ENCODE results near the gene DDX28. TPM values are rescaled to one million over a fixed set of nuclear protein-coding genes. Genes with fewer than 3 reads are reported as not detected.
"Not testable (repeated sequence)": the region's sequence is repeated elsewhere in the genome, so short reads cannot be mapped to it uniquely, and the experiment has no call there.

Gene DDX28
- total and polyA plus RNA-seq, 8 donors: 4.6 to 9.7 (median 7.3) TPM; not detected in 2

- 75 to 85% (median 81%) methylated on average over 9 of the region's 9 CpGs for WGBS, 5 donors
- Histone ChIP-seq H3K27me3 (peaks cover 0 to 14% (median 7%) of the 10 kb centered on the region in 3 donors), H3K9me3 (no peaks in the 10 kb centered on the region), H3K4me1 (no peaks in the 10 kb centered on the region), H3K4me3 (no peak overlapping the region), H3K36me3 (no peaks in the 10 kb centered on the region), H3K27ac (no peak overlapping the region)
- intact Hi-C loops (cut with DNase I; ENCODE audit: low total_unique reads): no loop called here
- no peak for DNase-seq
- TF ChIP-seq EP300 (IDR thresholded peaks at IDR 0.05) (no peak), CTCF (IDR thresholded peaks at IDR 0.05) (no peak)
Observed at GRCh38 chr16:67977469-67978227, 45.4 kb downstream of the DDX28 start.

- intact Hi-C loops (cut with DNase I; ENCODE audit: low total_unique reads): no loop called here
- no peaks in the 10 kb centered on the region for H3K9me3 ChIP-seq
- 58 to 76% (median 63%) methylated on average over 4 to 5 of the region's 5 CpGs for WGBS, 5 donors
Observed at GRCh38 chr16:67977005-67977404, 46.0 kb downstream of the DDX28 start.

GRCh38 chr16:67976205-67976604 is 46.8 kb downstream of the DDX28 start:
- no peak for DNase-seq
- WGBS, 5 donors: 90 to 100% (median 94%) methylated on average over 2 of the region's 2 CpGs
- intact Hi-C loops (cut with DNase I; ENCODE audit: low total_unique reads): no loop called here
- Histone ChIP-seq H3K36me3 (no peaks in the 10 kb centered on the region), H3K4me3 (no peak overlapping the region), H3K27me3 (peaks cover 0 to 14% (median 7%) of the 10 kb centered on the region in 3 donors), H3K4me1 (no peaks in the 10 kb centered on the region), H3K27ac (no peak overlapping the region), H3K9me3 (no peaks in the 10 kb centered on the region)
- TF ChIP-seq CTCF (IDR thresholded peaks at IDR 0.05) (no peak), POLR2AphosphoS5 (IDR thresholded peaks at IDR 0.05) (no peak), EP300 (IDR thresholded peaks at IDR 0.05) (no peak), POLR2A (IDR thresholded peaks at IDR 0.05) (no peak)

More at GRCh38 chr16:67977005-67977404, 46.0 kb downstream of the DDX28 start:
- no peaks in the 10 kb centered on the region for H3K4me1 ChIP-seq
- peaks cover 0 to 14% (median 7%) of the 10 kb centered on the region in 3 donors for H3K27me3 ChIP-seq
- no peak for TF ChIP-seq POLR2A (IDR thresholded peaks at IDR 0.05)
- TF ChIP-seq CTCF (IDR thresholded peaks at IDR 0.05): no peak
- no peak for TF ChIP-seq POLR2AphosphoS5 (IDR thresholded peaks at IDR 0.05)
- no peak for TF ChIP-seq EP300 (IDR thresholded peaks at IDR 0.05)
- no peak for DNase-seq
- H3K4me3 ChIP-seq: no peak overlapping the region
- H3K27ac ChIP-seq: no peak overlapping the region
- no peaks in the 10 kb centered on the region for H3K36me3 ChIP-seq

GRCh38 chr16:67975321-67976105 is 47.5 kb downstream of the DDX28 start:
- intact Hi-C loops (cut with DNase I; ENCODE audit: low total_unique reads): no loop called here
- no peak overlapping the region for H3K27ac ChIP-seq
- no peaks in the 10 kb centered on the region for H3K36me3 ChIP-seq

GRCh38 chr16:67972285-67972684 is 50.7 kb downstream of the DDX28 start:
- DNase-seq; H3K9me3 ChIP-seq; H3K4me3 ChIP-seq; H3K36me3 ChIP-seq; H3K27me3 ChIP-seq; H3K27ac ChIP-seq; intact Hi-C loops (cut with DNase I; ENCODE audit: low total_unique reads): not testable (repeated sequence)
- peaks cover 3 to 16% (median 11%) of the 10 kb centered on the region in 4 donors for H3K4me1 ChIP-seq
- WGBS, 5 donors: 88 to 93% (median 92%) methylated on average over 7 of the region's 7 CpGs

More at GRCh38 chr16:67975321-67976105, 47.5 kb downstream of the DDX28 start:
- 48 to 69% (median 63%) methylated on average over 13 to 14 of the region's 14 CpGs for WGBS, 5 donors
- peaks cover 0 to 8% (median 6%) of the 10 kb centered on the region in 3 donors for H3K27me3 ChIP-seq
- H3K9me3 ChIP-seq: no peaks in the 10 kb centered on the region
- H3K4me3 ChIP-seq: no peak overlapping the region
- H3K4me1 ChIP-seq: no peaks in the 10 kb centered on the region
- TF ChIP-seq CTCF (IDR thresholded peaks at IDR 0.05) (no peak), POLR2AphosphoS5 (IDR thresholded peaks at IDR 0.05) (no peak), EP300 (IDR thresholded peaks at IDR 0.05) (no peak), POLR2A (IDR thresholded peaks at IDR 0.05) (no peak)
- no peak for DNase-seq
